SK-N-SH treated with all-trans-retinoic acid at 6 μM for 48 hours (cell line): ENCODE results near the gene MAD2L1.
"Not testable (repeated sequence)": the region's sequence is repeated elsewhere in the genome, so short reads cannot be mapped to it uniquely, and the experiment has no call there.

Experiments used
- BACH2 ChIP-seq: fragments of 250-450 bp; sonication (Bioruptor Pico); IDR thresholded peaks from 2 replicates; pipeline ENCODE4 v1.9.0; 2021; ENCODE audit warnings: mild to moderate bottlenecking, borderline replicate concordance
- CREB5 ChIP-seq: fragments of 250-450 bp; sonication (Bioruptor Pico); IDR thresholded peaks from 2 replicates; pipeline ENCODE4 v1.5.1; 2020; ENCODE audit warnings: low read depth, mild to moderate bottlenecking, moderate library complexity
- CSRNP3 ChIP-seq: fragments of 250-450 bp; sonication (Bioruptor Pico); IDR thresholded peaks from 2 replicates; pipeline ENCODE4 v1.5.1; 2021; ENCODE audit warnings: mild to moderate bottlenecking, moderate library complexity
- OSR1 ChIP-seq: fragments of 250-450 bp; sonication (Bioruptor Pico); IDR thresholded peaks from 2 replicates; pipeline ENCODE4 v1.8.0; 2022; ENCODE audit warnings: moderate library complexity, mild to moderate bottlenecking, inconsistent platforms
- RARB ChIP-seq: fragments of 250-450 bp; sonication (Bioruptor Pico); IDR thresholded peaks from 2 replicates; pipeline ENCODE4 v1.8.0; 2021; ENCODE audit warnings: mild to moderate bottlenecking, moderate library complexity
- TCF4 ChIP-seq: fragments of 250-450 bp; sonication (Bioruptor Pico); IDR thresholded peaks from 2 replicates; pipeline ENCODE4 v1.8.0; 2021; ENCODE audit warnings: mild to moderate bottlenecking, moderate library complexity, borderline replicate concordance
- TSHZ2 ChIP-seq: fragments of 250-450 bp; sonication (Bioruptor Pico); IDR thresholded peaks from 2 replicates; pipeline ENCODE4 v1.5.0; 2020; ENCODE audit warnings: mild to moderate bottlenecking, moderate library complexity
- ZC3H10 ChIP-seq: fragments of 250-450 bp; sonication (Bioruptor Pico); IDR thresholded peaks from 2 replicates; pipeline ENCODE4 v1.5.1; 2021; ENCODE audit warnings: mild to moderate bottlenecking, moderate library complexity
- ZFP30 ChIP-seq: fragments of 450-650 bp; formaldehyde crosslinking; IDR thresholded peaks from 2 replicates; pipeline ENCODE4 v1.5.0; 2022; ENCODE audit warnings: mild to moderate bottlenecking, moderate library complexity
- ZNF565 ChIP-seq: fragments of 450-650 bp; formaldehyde crosslinking; conservative IDR thresholded peaks from 2 replicates; pipeline ENCODE4 v1.5.0; 2020; ENCODE audit warnings: low read depth, mild to moderate bottlenecking, moderate library complexity
- TF ChIP-seq, protein P1 (sequence below): fragments of 250-450 bp; sonication (Bioruptor Pico); IDR thresholded peaks from 2 replicates; pipeline ENCODE4 v1.8.0; 2020; ENCODE audit warnings: mild to moderate bottlenecking, moderate library complexity, borderline replicate concordance
- TF ChIP-seq, protein P2 (sequence below): fragments of 250-450 bp; sonication (Bioruptor Pico); IDR thresholded peaks from 2 replicates; pipeline ENCODE4 v1.8.0; 2021; ENCODE audit warnings: low read depth, mild to moderate bottlenecking, moderate library complexity, borderline replicate concordance

GRCh38 chr4:120063711-120064110 is 2.9 kb downstream of the MAD2L1 start:
- TF ChIP-seq CSRNP3 (CRISPR knock-in tag); OSR1 (CRISPR knock-in tag); ZFP30 (CRISPR knock-in tag); ZNF565 (CRISPR knock-in tag); RARB (CRISPR knock-in tag); CREB5 (CRISPR knock-in tag); ZC3H10; TCF4 (CRISPR knock-in tag); TSHZ2 (CRISPR knock-in tag); BACH2 (CRISPR knock-in tag): not testable (repeated sequence)
- TF ChIP-seq, protein P1, sequence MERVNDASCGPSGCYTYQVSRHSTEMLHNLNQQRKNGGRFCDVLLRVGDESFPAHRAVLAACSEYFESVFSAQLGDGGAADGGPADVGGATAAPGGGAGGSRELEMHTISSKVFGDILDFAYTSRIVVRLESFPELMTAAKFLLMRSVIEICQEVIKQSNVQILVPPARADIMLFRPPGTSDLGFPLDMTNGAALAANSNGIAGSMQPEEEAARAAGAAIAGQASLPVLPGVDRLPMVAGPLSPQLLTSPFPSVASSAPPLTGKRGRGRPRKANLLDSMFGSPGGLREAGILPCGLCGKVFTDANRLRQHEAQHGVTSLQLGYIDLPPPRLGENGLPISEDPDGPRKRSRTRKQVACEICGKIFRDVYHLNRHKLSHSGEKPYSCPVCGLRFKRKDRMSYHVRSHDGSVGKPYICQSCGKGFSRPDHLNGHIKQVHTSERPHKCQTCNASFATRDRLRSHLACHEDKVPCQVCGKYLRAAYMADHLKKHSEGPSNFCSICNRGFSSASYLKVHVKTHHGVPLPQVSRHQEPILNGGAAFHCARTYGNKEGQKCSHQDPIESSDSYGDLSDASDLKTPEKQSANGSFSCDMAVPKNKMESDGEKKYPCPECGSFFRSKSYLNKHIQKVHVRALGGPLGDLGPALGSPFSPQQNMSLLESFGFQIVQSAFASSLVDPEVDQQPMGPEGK (CRISPR knock-in tag), result not testable (repeated sequence)
- TF ChIP-seq, protein P2, sequence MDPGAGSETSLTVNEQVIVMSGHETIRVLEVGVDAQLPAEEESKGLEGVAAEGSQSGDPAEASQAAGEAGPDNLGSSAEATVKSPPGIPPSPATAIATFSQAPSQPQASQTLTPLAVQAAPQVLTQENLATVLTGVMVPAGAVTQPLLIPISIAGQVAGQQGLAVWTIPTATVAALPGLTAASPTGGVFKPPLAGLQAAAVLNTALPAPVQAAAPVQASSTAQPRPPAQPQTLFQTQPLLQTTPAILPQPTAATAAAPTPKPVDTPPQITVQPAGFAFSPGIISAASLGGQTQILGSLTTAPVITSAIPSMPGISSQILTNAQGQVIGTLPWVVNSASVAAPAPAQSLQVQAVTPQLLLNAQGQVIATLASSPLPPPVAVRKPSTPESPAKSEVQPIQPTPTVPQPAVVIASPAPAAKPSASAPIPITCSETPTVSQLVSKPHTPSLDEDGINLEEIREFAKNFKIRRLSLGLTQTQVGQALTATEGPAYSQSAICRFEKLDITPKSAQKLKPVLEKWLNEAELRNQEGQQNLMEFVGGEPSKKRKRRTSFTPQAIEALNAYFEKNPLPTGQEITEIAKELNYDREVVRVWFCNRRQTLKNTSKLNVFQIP (CRISPR knock-in tag), result not testable (repeated sequence)
